ENCODE data around the gene CCDC97.
"Not testable (repeated sequence)": the region's sequence is repeated elsewhere in the genome, so short reads cannot be mapped to it uniquely, and the experiment has no call there.

CCDC97 gene

DNA sequence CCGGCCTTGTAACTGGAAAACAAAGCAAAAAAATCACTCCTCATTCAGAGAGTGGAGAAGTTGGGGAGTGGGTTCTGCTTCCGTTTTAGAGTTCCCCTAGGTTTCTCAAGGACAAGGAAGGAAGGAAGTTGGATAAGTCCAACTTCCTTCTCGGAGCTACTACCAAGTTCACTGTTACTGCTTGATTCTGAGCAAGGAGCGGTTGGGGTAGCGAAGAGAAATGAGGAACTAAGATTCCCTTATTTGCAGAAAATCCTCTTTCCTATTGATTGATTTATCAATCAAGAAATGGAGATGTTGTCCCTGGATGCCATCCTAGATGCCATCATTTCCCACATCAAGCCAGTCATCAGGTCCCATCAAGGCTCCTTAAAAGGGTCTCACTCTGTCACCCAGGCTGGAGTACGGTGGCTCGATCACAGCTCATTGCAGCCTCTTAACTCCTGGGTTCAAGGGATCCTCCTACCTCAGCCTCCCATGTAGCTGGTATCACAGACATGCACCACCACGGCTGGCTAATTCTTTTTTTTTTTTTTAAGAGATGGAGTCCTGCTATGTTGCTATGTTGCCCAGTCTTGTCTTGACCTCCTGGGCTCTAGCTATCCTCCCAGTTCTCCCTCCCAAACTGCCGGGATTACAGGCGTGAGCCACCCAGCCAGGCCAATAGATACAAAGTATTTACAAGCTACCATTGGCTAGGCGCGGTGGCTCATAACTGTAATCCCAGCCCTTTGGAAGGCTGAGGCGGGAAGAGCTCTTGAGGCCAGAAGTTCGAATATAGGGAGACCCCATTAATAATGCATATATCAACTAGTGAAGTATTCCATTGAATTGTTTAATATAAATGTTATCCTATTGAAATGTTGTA, 54.8 kb downstream of the CCDC97 start:
- no peak for DNase-seq

DNA sequence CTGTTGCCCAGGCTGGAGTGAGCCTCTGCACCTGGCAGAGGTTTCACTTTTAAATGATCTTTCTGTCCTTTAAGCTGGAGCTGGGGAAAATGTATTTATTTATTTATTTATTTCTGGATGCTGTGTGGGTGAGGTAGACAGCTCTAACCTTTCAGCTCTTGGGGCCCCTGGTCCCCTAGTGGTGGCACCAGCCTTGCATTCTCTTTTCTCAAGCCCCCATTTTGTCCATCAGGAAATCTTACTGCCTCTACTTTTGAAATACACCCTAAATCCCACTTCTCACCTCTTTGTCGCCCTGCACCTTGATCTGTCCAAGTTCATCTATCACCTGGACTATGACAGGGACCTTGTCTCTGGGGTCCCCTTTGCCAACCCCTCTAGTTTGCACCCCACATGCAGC, 56.1 kb downstream of the CCDC97 start:
- no peak for DNase-seq

DNA sequence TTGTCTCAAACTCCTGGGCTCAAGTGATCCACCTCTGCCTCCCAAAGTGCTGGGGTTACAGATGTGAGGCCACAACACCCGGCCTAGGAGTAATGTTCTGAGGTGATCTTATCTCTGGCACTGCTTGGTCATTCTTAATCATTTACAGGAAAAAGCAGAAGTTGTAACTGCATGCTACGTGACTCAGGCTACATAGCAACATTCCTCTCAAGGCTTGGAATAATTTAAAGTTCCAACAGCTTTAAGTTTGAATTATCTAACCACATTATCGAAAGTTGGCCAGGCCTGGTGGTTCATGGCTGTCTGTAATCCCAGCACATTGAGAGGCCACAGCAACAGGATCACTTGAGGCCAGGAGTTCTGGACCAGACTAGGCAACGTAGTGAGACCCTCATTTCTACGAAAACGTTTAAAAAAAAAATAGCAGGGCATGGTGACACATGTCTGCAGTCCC, 57.9 kb downstream of the CCDC97 start:
- no peak for DNase-seq

DNA sequence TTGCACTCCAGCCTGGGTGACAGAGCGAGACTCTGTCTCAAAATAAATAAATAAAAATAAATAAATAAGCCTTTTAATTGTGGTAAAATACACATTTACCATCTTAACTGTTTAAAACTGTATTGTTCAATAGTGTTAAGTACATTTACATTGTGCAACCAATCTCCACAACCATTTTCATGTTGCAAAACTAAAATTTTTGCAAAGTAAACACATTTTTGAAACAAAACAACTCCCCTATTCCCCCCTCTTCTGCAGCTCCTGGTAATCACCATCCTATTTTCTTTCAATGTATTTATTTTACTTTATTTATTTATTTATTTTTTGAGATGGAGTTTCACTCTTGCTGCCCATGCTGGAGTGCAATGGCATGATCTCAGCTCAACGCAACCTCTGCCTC, 59.8 kb downstream of the CCDC97 start:
- no peak for DNase-seq

DNA sequence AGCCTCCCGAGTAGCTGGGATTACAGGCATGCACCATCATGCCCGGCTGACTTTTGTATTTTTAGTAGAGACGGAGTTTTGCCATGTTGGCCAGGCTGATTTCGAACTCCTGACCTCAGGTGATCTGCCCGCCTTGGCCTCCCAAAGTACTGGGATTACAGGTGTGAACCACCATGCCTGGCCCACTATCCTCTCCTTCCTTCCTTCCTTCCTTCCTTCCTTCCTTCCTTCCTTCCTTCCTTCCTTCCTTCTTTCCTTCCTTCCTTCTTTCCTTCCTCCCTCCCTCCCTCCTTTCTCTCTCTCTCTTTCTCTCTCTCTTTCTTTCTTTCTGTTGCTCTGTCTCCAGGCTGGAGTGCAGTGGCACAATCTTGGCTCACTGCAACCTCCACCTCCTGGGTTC, 61.1 kb downstream of the CCDC97 start:
- not testable (repeated sequence) for DNase-seq

DNA sequence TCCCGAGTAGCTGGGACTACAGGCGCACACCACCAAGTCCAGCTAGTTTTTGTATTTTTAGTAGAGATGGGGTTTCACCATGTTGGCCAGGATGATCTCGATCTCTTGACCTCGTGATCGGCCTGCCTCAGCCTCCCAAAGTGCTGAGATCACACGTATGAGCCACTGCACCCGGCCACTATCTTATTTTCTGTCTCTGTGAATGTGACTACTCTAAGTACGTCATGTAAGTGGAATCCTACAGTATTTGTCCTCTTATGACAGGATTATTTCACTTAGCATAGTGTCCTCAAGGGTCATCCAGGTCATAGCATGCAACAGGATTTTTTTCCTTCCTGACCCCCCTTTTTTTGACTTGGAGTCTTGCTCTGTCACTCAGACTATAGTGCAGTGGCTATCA, 61.6 kb downstream of the CCDC97 start:
- DNase-seq, result no peak

DNA sequence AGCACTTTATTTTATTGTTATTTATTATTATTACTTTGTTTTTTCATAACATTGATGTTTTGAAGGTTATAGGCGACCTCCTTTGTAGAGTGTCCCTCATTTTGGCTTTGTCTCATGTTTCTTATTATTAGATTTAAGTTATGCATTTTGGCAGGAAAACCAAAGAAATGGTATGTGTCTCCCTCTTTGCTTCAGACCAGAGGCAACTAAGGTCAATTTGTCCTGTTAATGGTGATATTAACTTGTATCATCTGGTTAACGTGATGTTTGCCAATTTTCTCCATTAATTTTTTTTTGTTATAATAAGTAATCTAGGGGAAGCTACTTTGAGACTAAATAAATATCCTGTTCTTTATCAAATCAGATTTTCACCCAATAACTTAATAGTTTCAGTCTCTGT, 62.5 kb downstream of the CCDC97 start:
- no peak for DNase-seq

DNA sequence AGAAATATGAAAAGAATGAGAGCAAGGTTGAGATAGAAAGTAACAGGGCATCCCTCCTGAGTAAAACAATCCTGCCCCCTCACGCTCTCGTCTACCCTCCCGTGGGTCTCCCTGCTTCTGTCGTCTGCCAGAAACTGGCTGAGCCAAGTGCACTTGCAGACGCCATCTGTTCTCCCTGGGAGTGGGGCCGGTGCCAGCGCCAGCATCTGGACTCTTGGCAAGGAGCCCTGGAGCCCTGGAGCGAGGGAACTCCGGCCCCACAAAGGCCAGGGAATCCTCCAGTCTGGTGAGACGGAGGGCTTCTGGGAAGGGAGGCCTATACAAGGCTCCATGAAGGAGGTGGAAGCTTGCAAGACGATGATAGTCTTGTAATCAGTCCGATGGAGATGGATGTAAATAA, 64.0 kb downstream of the CCDC97 start:
- DNase-seq, result no peak
